Measurements from ENCODE around the gene CDK14.

Gene CDK14

GRCh38 chr7:90666186-90666585, 70.1 kb downstream of the CDK14 start:
- Histone ChIP-seq H3K9me3 (ENCODE audit: control insufficient read depth, insufficient read depth, low read length) (no peaks in the 10 kb centered on the region), H3K36me3 (ENCODE audit: insufficient read depth, low read length) (no peaks in the 10 kb centered on the region), H3K9ac (ENCODE audit: low read depth, low read length) (no peak overlapping the region), H3K4me1 (ENCODE audit: insufficient read depth, low read length) (peaks cover 23% of the 10 kb centered on the region)

GRCh38 chr7:90668992-90669391, 72.9 kb downstream of the CDK14 start:
- H3K9ac ChIP-seq (ENCODE audit: low read depth, low read length), result no peak overlapping the region

GRCh38 chr7:90669492-90669891, 73.4 kb downstream of the CDK14 start:
- H3K9ac ChIP-seq (ENCODE audit: low read depth, low read length), result no peak overlapping the region
- H3K36me3 ChIP-seq (ENCODE audit: insufficient read depth, low read length), result no peaks in the 10 kb centered on the region
- H3K4me1 ChIP-seq (ENCODE audit: insufficient read depth, low read length), result no peaks in the 10 kb centered on the region
- no peaks in the 10 kb centered on the region for H3K9me3 ChIP-seq (ENCODE audit: control insufficient read depth, insufficient read depth, low read length)

More at GRCh38 chr7:90668992-90669391, 72.9 kb downstream of the CDK14 start:
- Histone ChIP-seq H3K4me1 (ENCODE audit: insufficient read depth, low read length) (no peaks in the 10 kb centered on the region), H3K9me3 (ENCODE audit: control insufficient read depth, insufficient read depth, low read length) (no peaks in the 10 kb centered on the region), H3K36me3 (ENCODE audit: insufficient read depth, low read length) (no peaks in the 10 kb centered on the region)

- Histone ChIP-seq H3K4me1 (ENCODE audit: insufficient read depth, low read length) (no peaks in the 10 kb centered on the region), H3K9ac (ENCODE audit: low read depth, low read length) (no peak overlapping the region), H3K36me3 (ENCODE audit: insufficient read depth, low read length) (no peaks in the 10 kb centered on the region), H3K9me3 (ENCODE audit: control insufficient read depth, insufficient read depth, low read length) (no peaks in the 10 kb centered on the region)
These were observed 75.5 kb downstream of the CDK14 start for GRCh38 chr7:90671571-90671970.

GRCh38 chr7:90672210-90672609, 76.1 kb downstream of the CDK14 start:
- H3K9me3 ChIP-seq (ENCODE audit: control insufficient read depth, insufficient read depth, low read length), result no peaks in the 10 kb centered on the region
- H3K9ac ChIP-seq (ENCODE audit: low read depth, low read length), result no peak overlapping the region

GRCh38 chr7:90674625-90675024, 78.5 kb downstream of the CDK14 start:
- Histone ChIP-seq H3K9me3 (ENCODE audit: control insufficient read depth, insufficient read depth, low read length) (no peaks in the 10 kb centered on the region), H3K36me3 (ENCODE audit: insufficient read depth, low read length) (no peaks in the 10 kb centered on the region), H3K4me1 (ENCODE audit: insufficient read depth, low read length) (peaks cover 9% of the 10 kb centered on the region), H3K9ac (ENCODE audit: low read depth, low read length) (no peak overlapping the region)

More at GRCh38 chr7:90672210-90672609, 76.1 kb downstream of the CDK14 start:
- no peaks in the 10 kb centered on the region for H3K36me3 ChIP-seq (ENCODE audit: insufficient read depth, low read length)
- no peaks in the 10 kb centered on the region for H3K4me1 ChIP-seq (ENCODE audit: insufficient read depth, low read length)

GRCh38 chr7:90675982-90676381, 79.9 kb downstream of the CDK14 start:
- Histone ChIP-seq H3K4me1 (ENCODE audit: insufficient read depth, low read length) (peaks cover 9% of the 10 kb centered on the region), H3K36me3 (ENCODE audit: insufficient read depth, low read length) (no peaks in the 10 kb centered on the region), H3K9me3 (ENCODE audit: control insufficient read depth, insufficient read depth, low read length) (no peaks in the 10 kb centered on the region), H3K9ac (ENCODE audit: low read depth, low read length) (no peak overlapping the region)

GRCh38 chr7:90677486-90678404, 81.6 kb downstream of the CDK14 start:
- Histone ChIP-seq H3K36me3 (ENCODE audit: insufficient read depth, low read length) (no peaks in the 10 kb centered on the region), H3K9ac (ENCODE audit: low read depth, low read length) (no peak overlapping the region), H3K9me3 (ENCODE audit: control insufficient read depth, insufficient read depth, low read length) (no peaks in the 10 kb centered on the region), H3K4me1 (ENCODE audit: insufficient read depth, low read length) (peaks cover 9% of the 10 kb centered on the region)

GRCh38 chr7:90678986-90679385, 82.9 kb downstream of the CDK14 start:
- no peak overlapping the region for H3K9ac ChIP-seq (ENCODE audit: low read depth, low read length)
- no peaks in the 10 kb centered on the region for H3K36me3 ChIP-seq (ENCODE audit: insufficient read depth, low read length)
- H3K4me1 ChIP-seq (ENCODE audit: insufficient read depth, low read length), result peaks cover 9% of the 10 kb centered on the region
- H3K9me3 ChIP-seq (ENCODE audit: control insufficient read depth, insufficient read depth, low read length), result no peaks in the 10 kb centered on the region

GRCh38 chr7:90680484-90680883, 84.4 kb downstream of the CDK14 start:
- H3K4me1 ChIP-seq (ENCODE audit: insufficient read depth, low read length), result peaks cover 9% of the 10 kb centered on the region
- H3K9ac ChIP-seq (ENCODE audit: low read depth, low read length), result no peak overlapping the region
- H3K9me3 ChIP-seq (ENCODE audit: control insufficient read depth, insufficient read depth, low read length), result no peaks in the 10 kb centered on the region
- H3K36me3 ChIP-seq (ENCODE audit: insufficient read depth, low read length), result no peaks in the 10 kb centered on the region

- H3K9me3 ChIP-seq (ENCODE audit: control insufficient read depth, insufficient read depth, low read length), result no peaks in the 10 kb centered on the region
- no peaks in the 10 kb centered on the region for H3K36me3 ChIP-seq (ENCODE audit: insufficient read depth, low read length)
- H3K4me1 ChIP-seq (ENCODE audit: insufficient read depth, low read length), result peaks cover 9% of the 10 kb centered on the region
- H3K9ac ChIP-seq (ENCODE audit: low read depth, low read length), result no peak overlapping the region
These were observed 85.4 kb downstream of the CDK14 start for GRCh38 chr7:90681336-90682022.

GRCh38 chr7:90686146-90686545, 90.0 kb downstream of the CDK14 start:
- Histone ChIP-seq H3K4me1 (ENCODE audit: insufficient read depth, low read length) (peaks cover 7% of the 10 kb centered on the region; the same call in 1 of the 2 replicates), H3K9ac (ENCODE audit: low read depth, low read length) (no peak overlapping the region), H3K9me3 (ENCODE audit: control insufficient read depth, insufficient read depth, low read length) (no peaks in the 10 kb centered on the region), H3K36me3 (ENCODE audit: insufficient read depth, low read length) (no peaks in the 10 kb centered on the region)

GRCh38 chr7:90688810-90689209, 92.7 kb downstream of the CDK14 start:
- H3K9ac ChIP-seq (ENCODE audit: low read depth, low read length), result no peak overlapping the region
- H3K9me3 ChIP-seq (ENCODE audit: control insufficient read depth, insufficient read depth, low read length), result no peaks in the 10 kb centered on the region
- H3K4me1 ChIP-seq (ENCODE audit: insufficient read depth, low read length), result peaks cover 7% of the 10 kb centered on the region; the same call in 1 of the 2 replicates
- no peaks in the 10 kb centered on the region for H3K36me3 ChIP-seq (ENCODE audit: insufficient read depth, low read length)

- Histone ChIP-seq H3K36me3 (ENCODE audit: insufficient read depth, low read length) (no peaks in the 10 kb centered on the region), H3K9me3 (ENCODE audit: control insufficient read depth, insufficient read depth, low read length) (no peaks in the 10 kb centered on the region), H3K4me1 (ENCODE audit: insufficient read depth, low read length) (peaks cover 7% of the 10 kb centered on the region; the same call in 1 of the 2 replicates), H3K9ac (ENCODE audit: low read depth, low read length) (no peak overlapping the region)
These were observed 93.1 kb downstream of the CDK14 start for GRCh38 chr7:90689260-90689659.

All from ES-I3 (cell line).